Cortex of kidney (tissue), 1 donor: ENCODE data around the gene MBNL2.

Experiments
- DNase-seq: peaks from one replicate; lab custom pipeline; 2025; lab: John Stamatoyannopoulos, UW

The MBNL2 gene

DNA sequence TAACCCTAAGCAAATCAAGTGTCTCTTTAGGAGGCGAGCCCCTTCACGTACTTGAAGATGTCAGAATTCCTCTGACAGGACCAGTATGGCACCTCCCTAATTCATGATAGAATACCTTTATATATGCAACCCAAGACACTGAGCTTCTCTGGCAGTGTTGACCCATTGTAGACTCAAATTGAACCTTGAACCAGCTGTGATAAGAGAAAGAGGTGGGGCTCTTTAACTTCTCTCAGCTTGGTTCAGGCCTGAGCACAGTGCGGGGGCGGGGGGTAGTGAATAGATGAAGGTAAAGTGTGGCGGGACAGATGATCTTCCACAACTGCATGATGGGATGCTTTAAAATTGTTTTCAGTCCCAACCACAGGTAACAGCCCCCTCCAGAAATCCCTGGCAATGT, 12.1 kb downstream of the MBNL2 start:
- no peak for DNase-seq

- no peak for DNase-seq
Measured at GRCh38 chr13:97234742-97235141, 12.6 kb downstream of the MBNL2 start.

DNA sequence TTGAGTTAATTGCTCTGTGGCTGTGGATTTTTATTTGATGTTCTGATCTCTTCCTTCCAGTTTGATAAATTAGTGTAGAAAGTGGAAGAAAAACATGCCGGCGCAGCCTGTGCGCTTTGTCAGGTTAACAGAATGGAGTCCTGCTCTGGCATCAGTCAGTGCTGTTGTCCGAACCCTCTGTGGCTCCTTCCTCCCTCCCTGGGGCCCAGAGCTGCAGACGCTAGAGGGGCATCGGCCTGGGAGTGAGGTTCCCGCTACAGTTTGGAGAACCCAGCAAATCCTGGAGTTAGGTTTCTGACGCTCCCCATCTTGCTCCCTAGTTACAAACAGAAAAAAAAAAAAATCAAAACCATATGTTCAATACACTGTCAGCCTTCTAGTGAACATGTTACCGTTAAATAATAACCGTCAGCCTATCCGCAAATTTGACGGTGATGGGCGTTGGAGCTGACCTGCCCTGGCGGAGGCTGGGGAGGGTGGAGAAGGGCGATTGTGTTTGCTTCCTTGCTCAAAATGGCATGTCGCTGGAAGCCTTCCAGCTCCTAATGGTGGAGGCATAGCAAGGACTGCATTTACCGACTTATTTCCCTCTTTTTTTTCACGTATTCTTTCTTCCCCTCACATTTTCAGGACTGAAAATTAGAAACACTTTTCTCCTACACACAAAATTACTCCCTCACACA, 13.6 kb downstream of the MBNL2 start:
- DNase-seq = no peak

DNA sequence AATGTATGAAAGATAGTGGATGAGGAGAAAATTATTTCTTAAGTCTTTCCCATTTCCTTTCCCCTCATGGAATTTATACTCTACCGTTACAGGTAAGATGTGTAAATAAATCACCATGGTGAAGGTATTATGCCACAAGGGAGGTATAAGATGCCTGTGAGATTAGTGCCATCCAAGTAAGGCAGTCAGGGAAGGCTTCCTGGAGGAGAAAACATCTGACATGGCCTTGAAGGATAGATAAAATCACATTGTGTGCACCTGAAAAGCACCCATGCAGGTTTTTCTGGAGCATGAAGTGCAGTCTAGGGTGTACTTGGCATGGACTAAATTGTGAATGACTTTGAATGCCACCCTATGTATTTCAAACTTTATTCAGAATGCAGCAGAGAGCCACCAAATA, 15.3 kb downstream of the MBNL2 start:
- no peak for DNase-seq

- no peak for DNase-seq
Measured at GRCh38 chr13:97238432-97238831, 16.3 kb downstream of the MBNL2 start.

GRCh38 chr13:97238883-97239282, 16.8 kb downstream of the MBNL2 start:
- DNase-seq = no peak

- DNase-seq = no peak
Measured at GRCh38 chr13:97239306-97239705, 17.2 kb downstream of the MBNL2 start.

DNA sequence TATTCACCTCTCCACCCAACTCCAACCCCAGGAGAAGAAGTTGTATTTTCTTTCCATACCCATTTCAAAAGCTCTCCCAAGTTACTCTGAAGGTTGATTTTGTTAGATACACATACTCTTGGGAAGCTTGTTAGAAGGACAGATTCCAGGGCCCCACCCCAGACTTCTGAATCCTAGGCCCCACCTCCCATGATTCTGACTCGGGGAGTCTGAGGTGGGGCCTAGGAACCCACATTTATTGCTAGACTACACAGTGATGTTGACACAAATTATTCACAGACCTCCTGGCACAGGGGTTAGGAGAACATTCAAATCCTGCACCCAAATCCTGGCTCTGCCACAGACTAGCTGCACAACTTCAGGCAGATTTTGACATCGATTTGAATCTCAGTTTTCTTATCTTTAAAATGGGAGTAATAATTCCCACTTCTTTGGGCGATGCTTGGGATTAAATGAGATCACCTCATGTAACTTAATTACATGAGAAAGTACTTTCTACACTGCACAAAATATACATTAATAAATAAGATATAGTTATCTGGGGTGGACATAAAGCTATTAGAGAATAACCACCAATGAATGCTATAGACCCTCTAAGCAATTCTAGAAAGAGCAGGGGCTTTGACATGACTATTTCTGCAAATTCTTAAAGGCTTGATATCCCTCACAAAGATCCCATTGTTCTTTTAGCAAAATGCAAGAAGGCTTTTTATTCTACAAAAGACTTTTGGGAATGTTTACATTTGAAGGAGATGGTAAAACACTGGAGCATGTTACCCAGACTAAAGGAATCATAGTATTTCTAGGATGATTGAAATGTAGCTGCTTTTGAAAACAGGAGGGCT, 18.0 kb downstream of the MBNL2 start:
- no peak for DNase-seq

GRCh38 chr13:97240788-97241734, 18.9 kb downstream of the MBNL2 start:
- no peak for DNase-seq

DNA sequence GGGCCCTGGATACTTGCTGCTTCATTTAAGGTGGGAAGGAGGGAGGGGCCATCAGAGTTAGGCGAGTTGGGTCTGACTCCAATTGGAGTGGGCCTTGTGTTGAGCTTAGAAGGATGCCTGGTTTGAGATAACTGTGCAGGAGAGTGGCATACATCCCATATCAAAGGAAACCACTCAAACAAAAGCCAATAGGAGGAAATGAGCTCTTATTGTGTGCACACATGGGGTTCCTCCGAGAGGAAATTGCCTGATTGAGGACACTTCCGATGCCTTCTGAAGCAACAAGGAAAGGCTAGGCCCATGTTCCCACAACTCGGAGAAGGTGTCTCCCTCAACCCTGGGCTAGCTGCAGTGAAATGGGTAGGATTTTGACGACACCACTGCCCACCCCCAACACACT, 19.6 kb downstream of the MBNL2 start:
- DNase-seq = no peak

DNA sequence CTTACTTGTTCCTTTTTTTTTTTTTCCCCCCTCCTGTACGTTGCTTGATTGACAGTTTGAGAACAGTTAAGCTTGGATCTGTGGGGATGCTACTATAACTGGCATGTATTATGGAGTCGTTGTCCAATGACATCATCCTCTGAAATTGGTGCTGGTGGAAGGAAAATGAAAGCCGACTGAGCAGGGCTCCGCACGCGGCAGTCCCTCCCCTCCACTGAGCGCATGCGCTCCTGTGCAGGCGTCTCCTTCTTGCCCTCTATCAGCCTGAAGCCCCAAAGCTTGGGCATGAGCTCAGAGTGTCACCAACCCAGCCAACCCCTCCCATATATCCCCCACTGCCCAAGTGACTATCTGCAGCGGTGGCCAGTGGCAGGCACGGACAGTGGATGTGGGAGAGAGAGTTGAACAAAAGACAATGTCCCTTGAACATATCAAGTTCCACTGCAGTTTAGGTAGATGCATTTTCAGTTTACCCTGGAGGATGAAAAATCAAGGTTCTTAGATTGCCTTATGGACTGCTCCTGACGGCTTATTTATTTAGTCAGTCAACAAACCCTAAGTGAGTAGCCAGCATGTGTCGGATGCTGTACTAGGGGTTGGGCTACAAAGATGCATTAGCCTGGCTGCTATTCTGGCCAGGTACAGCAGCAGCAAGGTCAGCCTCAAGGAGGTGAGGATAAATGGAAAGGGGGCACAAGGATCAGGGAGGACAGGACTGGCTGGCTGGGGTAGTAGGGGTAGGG, 20.8 kb downstream of the MBNL2 start:
- no peak for DNase-seq

DNA sequence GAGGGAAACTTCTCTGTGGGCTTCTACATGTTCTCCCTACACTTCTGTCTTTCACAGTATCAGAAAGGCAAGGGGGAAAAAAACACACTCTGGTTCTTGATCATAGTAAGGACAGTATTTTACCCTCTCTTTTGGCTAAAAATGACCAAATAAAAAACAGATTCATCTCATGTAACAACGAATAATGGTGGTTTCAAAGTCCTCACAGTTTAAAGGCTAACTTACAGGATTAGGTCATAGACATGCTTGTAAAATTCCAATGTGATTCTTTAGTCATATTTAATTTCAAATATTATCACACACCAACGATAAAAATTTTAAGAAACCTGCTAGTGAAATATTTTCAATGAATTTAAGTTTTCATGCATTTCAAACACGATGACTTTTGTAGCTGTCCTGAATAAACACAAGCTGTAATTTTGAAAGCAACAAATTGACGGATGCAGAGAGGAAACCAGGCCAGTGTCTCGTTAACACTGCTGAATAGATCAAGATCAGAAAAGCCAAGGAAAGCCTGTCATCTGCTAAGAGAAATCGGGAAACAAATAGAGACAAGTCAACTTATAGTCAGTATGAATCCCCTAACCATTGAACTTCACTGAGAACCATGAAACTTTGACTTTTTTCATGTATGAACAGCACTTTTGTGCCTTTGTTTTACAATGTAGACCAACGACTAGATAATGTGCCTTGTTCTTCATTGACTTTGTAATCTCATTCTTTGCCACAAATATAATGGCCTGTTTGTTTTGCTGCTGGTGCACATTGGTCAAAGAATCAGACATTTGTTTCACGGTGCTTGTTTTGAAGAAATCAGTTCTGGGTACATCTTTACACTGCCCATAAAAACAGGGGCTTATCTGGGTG, 22.0 kb downstream of the MBNL2 start:
- no peak for DNase-seq

GRCh38 chr13:97245011-97245410, 22.9 kb downstream of the MBNL2 start:
- DNase-seq = no peak

GRCh38 chr13:97246596-97247158, 24.5 kb downstream of the MBNL2 start:
- DNase-seq = no peak

DNA sequence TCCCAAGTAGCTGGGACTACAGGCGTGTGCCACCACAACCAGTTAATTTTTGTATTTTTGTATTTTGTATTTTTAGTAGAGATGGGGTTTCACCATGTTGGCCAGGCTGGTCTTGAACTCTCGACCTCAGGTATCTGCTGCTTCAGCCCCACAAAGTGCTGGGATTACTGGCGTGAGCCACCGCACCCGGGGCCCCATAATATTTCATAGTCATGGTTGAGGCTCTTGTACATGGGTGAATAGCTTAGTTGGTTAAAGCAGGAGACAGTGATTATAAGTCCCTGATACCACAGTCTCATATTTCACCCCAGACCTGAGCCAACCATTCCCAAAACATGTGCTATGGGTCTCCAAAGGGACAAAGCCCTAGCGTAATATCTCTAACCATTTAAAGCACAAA, 26.1 kb downstream of the MBNL2 start:
- DNase-seq = no peak

- DNase-seq = no peak
Measured at GRCh38 chr13:97249093-97249795, 27.1 kb downstream of the MBNL2 start.

- no peak for DNase-seq
Measured at GRCh38 chr13:97249796-97250495, 27.8 kb downstream of the MBNL2 start.

DNA sequence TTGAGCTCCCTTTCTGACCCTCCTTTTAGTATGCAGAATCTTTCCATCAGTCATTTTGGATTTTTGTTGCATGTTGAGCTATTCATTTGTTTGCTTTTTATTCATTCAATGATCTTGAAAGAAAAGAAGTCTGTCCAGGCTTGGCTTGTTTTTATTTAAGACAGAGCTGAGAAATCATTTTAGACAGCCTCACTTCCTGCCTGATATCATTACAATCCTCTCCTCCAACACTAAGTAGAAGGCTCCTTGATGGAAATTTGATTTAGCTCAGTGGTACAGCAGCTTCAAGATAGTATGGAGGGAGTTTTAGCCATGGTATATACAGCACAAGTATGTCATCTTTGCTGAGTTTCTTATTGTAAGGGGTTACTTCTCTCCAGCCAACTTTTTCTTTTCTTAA, 28.4 kb downstream of the MBNL2 start:
- no peak for DNase-seq

- no peak for DNase-seq
Measured at GRCh38 chr13:97252735-97253134, 30.6 kb downstream of the MBNL2 start.
